ENCODE results near the gene ZNF18. TPM values are rescaled to one million over a fixed set of nuclear protein-coding genes. Genes with fewer than 3 reads are reported as not detected.

ZNF18 gene
- total and polyA plus RNA-seq, 2 of the 13 experiments (the other 11 are each of a cell fraction or from before 2014, with no cell fraction given) = 2.4 to 5.4 TPM

DNA sequence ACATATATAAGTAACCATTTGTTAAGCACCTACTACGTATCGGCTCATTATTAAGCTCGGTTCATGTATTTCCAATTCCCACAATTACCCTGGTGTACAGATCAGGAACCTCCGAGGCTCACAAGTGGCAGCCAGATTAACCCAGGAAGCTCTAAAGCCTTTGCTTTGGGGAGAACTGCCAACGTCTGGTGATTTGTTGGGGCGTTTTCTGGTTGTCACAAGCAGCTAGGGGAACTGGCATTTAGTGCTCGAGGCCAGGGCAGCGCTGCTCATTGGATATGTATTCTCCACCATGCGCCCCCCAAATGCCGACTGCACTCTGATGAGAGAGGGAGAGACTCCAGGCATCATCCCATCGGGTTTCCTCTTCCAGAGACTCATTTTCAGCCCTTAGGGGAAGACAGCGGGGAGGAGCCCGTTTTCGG is 541 bp downstream of the ZNF18 start:
- no peaks in the 10 kb centered on the region for H3K36me3 ChIP-seq (replicated peaks in 1 of 2; ENCODE audit: control insufficient read depth in 1 of 2, insufficient read depth in 2 of 2, low read length in 2 of 2)
- peaks cover 0 to 3% of the 10 kb centered on the region in 2 experiments; a peak in 1 of 5 replicates for H3K27me3 ChIP-seq (ENCODE audit: control insufficient read depth in 1 of 2, insufficient read depth in 2 of 2, low read length in 2 of 2)
- intact Hi-C loops (cut with micrococcal nuclease; ENCODE audit: unreplicated experiment) (loop anchor here (5.0 kb wide), 1 partner anchor 91 kb away; no protein-coding TSS in a partner anchor), in situ Hi-C loops (cut with HindIII; ENCODE audit: extremely low pct_ligation_motif_present, low pct_unique_long_range_greater_than_20kb) (no loop called here)
- H4K20me1 ChIP-seq (ENCODE audit: insufficient read depth, low read length) = no peaks in the 10 kb centered on the region
- H3K4me2 ChIP-seq (ENCODE audit: low read depth, low read length) = peak overlapping the region; percentile 84
- peaks cover 15% of the 10 kb centered on the region for H3K4me1 ChIP-seq (ENCODE audit: insufficient read depth, low read length)
- under 1% methylated on average over 13 of the region's 14 CpGs for WGBS (ENCODE audit: low lambda C conversion rate)
- ATAC-seq (peak; percentile 45; the same call in 1 of the 3 replicates), FAIRE-seq (no peak), DNase-seq (ENCODE audit: low spot score) (peak; percentile 39)
- BruUV-seq (replicated peaks) = TSS peak; percentile 80
- peak overlapping the region; percentile 61 for H2AFZ ChIP-seq (ENCODE audit: low read length)
- no peaks in the 10 kb centered on the region for H3K9me3 ChIP-seq (ENCODE audit: low read length)
- peak overlapping the region; percentile 79 for H3K9ac ChIP-seq (ENCODE audit: insufficient read depth, low read depth, low read length)
- CTCF ChIA-PET (ENCODE audit: low intra/inter-chr PET ratio, low total read pairs) = no interaction called here
- H3K79me2 ChIP-seq (ENCODE audit: insufficient read depth, low read length) = no peaks in the 10 kb centered on the region
- H3K27ac ChIP-seq (ENCODE audit: extremely low read length, insufficient read depth, low read length) = peak overlapping the region; percentile 80
- POLR2A ChIA-PET = interaction anchor here (0.6 to 3.2 kb wide), 20 partner anchors 8 to 1021 kb away, joined by 3 to 112 read pairs (median 6); partner anchors contain the start of genes ELAC2 and MAP2K4
- peak overlapping the region; percentile 80 to 98 (median 80) for H3K4me3 ChIP-seq (replicated peaks in 1 of 3; ENCODE audit: insufficient read depth in 1 of 3, low read depth in 2 of 3, low read length in 3 of 3)
- TF ChIP-seq, protein P1, sequence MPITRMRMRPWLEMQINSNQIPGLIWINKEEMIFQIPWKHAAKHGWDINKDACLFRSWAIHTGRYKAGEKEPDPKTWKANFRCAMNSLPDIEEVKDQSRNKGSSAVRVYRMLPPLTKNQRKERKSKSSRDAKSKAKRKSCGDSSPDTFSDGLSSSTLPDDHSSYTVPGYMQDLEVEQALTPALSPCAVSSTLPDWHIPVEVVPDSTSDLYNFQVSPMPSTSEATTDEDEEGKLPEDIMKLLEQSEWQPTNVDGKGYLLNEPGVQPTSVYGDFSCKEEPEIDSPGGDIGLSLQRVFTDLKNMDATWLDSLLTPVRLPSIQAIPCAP (CRISPR knock-in tag; IDR thresholded peaks at IDR 0.05; ENCODE audit: low read depth) = no peak
- TF ChIP-seq MYPOP (CRISPR knock-in tag; IDR thresholded peaks at IDR 0.05) = no peak
- 0 out of 2 replicates have a peak, but pooled peaks have one; percentile 6 for TF ChIP-seq ZNF205 (CRISPR knock-in tag; IDR thresholded peaks at IDR 0.05)
- no peak for TF ChIP-seq RBAK (CRISPR knock-in tag; IDR thresholded peaks at IDR 0.05)
- no peak for TF ChIP-seq ZSCAN9 (CRISPR knock-in tag; IDR thresholded peaks at IDR 0.05; ENCODE audit: borderline replicate concordance)
- TF ChIP-seq ZNF878 (CRISPR knock-in tag; IDR thresholded peaks at IDR 0.05) = no peak
- no peak for TF ChIP-seq SPEN (CRISPR knock-in tag; IDR thresholded peaks at IDR 0.05; ENCODE audit: low read depth)
- TF ChIP-seq ZNF430 (CRISPR knock-in tag; IDR thresholded peaks at IDR 0.05) = no peak
- TF ChIP-seq NFIC (IDR thresholded peaks at IDR 0.05; ENCODE audit: low read length) = no peak
- no peak for TF ChIP-seq ZBTB44 (CRISPR knock-in tag; IDR thresholded peaks at IDR 0.05)
- TF ChIP-seq TRAFD1 (CRISPR knock-in tag; IDR thresholded peaks at IDR 0.05; ENCODE audit: borderline replicate concordance) = no peak
- no peak for TF ChIP-seq ATF2 (CRISPR knock-in tag; IDR thresholded peaks at IDR 0.05)
- TF ChIP-seq SP2 (CRISPR knock-in tag; IDR thresholded peaks at IDR 0.05) = no peak
- TF ChIP-seq, protein P2, sequence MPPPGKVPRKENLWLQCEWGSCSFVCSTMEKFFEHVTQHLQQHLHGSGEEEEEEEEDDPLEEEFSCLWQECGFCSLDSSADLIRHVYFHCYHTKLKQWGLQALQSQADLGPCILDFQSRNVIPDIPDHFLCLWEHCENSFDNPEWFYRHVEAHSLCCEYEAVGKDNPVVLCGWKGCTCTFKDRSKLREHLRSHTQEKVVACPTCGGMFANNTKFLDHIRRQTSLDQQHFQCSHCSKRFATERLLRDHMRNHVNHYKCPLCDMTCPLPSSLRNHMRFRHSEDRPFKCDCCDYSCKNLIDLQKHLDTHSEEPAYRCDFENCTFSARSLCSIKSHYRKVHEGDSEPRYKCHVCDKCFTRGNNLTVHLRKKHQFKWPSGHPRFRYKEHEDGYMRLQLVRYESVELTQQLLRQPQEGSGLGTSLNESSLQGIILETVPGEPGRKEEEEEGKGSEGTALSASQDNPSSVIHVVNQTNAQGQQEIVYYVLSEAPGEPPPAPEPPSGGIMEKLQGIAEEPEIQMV (CRISPR knock-in tag; IDR thresholded peaks at IDR 0.05; ENCODE audit: low read depth) = no peak
- TF ChIP-seq ZKSCAN1 (IDR thresholded peaks at IDR 0.05; ENCODE audit: low read length) = peak; percentile 82; the same call in 1 of the 2 replicates
- TF ChIP-seq, protein P3, sequence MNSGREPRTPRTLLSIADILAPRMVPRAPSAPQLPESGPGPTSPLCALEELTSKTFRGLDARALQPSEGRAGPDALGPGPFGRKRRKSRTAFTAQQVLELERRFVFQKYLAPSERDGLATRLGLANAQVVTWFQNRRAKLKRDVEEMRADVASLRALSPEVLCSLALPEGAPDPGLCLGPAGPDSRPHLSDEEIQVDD (CRISPR knock-in tag; IDR thresholded peaks at IDR 0.05; ENCODE audit: borderline replicate concordance) = no peak

Data from HepG2 (cell line).